Body of pancreas (tissue), 4 donors: ENCODE data around the gene PALM2AKAP2.

ENCODE experiments used
- POLR2A ChIP-seq, 3 donors: fragments of 450-650 bp; IDR thresholded peaks; one replicate each; pipeline ENCODE4 v1.6.1; 2016; ENCODE audit warnings: antibody characterized with exemption in 3 of 3, mild to moderate bottlenecking in 2 of 3
- TF ChIP-seq, protein P1 (sequence below), 7 experiments: fragments of 450-650 bp in 4 of 7; fragments of 200-600 bp in 3 of 7; sonication (generic) in 3 of 7; IDR thresholded peaks; one replicate each; pipeline ENCODE4 v1.5.1; 2016 to 2019; ENCODE audit warnings: antibody characterized with exemption in 7 of 7

- TF ChIP-seq, protein P1, sequence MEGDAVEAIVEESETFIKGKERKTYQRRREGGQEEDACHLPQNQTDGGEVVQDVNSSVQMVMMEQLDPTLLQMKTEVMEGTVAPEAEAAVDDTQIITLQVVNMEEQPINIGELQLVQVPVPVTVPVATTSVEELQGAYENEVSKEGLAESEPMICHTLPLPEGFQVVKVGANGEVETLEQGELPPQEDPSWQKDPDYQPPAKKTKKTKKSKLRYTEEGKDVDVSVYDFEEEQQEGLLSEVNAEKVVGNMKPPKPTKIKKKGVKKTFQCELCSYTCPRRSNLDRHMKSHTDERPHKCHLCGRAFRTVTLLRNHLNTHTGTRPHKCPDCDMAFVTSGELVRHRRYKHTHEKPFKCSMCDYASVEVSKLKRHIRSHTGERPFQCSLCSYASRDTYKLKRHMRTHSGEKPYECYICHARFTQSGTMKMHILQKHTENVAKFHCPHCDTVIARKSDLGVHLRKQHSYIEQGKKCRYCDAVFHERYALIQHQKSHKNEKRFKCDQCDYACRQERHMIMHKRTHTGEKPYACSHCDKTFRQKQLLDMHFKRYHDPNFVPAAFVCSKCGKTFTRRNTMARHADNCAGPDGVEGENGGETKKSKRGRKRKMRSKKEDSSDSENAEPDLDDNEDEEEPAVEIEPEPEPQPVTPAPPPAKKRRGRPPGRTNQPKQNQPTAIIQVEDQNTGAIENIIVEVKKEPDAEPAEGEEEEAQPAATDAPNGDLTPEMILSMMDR (IDR thresholded peaks at IDR 0.05), result no peak
- no peak for TF ChIP-seq POLR2A (IDR thresholded peaks at IDR 0.05)
These were observed 13.6 kb upstream of the PALM2AKAP2 start for GRCh38 chr9:109766351-109766750.
